NCI-H187 (cell line): ENCODE results near the gene KIF5C.
"Not testable (repeated sequence)": the region's sequence is repeated elsewhere in the genome, so short reads cannot be mapped to it uniquely, and the experiment has no call there.

Experiments used
- DNase-seq, 2 experiments: peaks; one replicate each; lab custom pipeline; 2025; lab: John Stamatoyannopoulos, UW

KIF5C gene

DNA sequence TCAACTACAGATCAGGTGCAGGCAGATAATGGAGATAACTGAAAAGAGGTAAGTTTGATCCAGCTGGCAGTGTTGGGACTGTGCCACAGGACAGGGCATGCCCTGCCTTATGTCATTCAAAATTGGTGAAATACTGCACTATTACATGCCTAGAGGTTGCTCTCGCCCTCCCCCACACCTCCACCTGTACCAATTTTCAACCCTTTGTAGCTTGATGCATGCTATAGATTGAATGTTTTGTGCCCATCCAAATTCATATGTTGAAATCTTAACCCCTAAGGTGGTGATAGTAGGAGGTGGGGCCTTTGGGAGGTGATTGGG is 91.4 kb downstream of the KIF5C start:
- DNase-seq: no peak

- no peak for DNase-seq
Measured at GRCh38 chr2:148967056-148967455, 92.0 kb downstream of the KIF5C start.

DNA sequence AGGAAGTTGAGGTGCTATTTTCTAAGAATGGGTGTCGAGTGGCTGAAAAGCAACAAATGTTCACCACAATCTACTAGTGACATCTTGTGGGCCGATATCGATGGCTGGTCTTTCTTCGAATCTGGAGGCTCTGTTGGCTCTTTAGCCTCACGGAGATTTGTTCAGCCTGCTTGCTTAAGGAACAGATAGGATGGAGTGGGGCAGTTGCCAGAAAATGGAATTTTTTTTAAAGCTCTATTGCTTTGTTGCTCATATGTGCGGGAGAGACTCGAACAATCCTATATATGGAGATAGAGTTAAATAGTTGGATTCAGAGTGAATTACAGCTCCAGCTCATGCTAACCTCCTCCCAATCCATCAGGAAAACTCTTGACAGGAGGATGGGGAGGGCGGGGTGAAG is 92.6 kb downstream of the KIF5C start:
- DNase-seq: no peak

- DNase-seq: no peak
Measured at GRCh38 chr2:148968301-148968700, 93.3 kb downstream of the KIF5C start.

GRCh38 chr2:148968776-148969319 is 93.8 kb downstream of the KIF5C start:
- DNase-seq: no peak

DNA sequence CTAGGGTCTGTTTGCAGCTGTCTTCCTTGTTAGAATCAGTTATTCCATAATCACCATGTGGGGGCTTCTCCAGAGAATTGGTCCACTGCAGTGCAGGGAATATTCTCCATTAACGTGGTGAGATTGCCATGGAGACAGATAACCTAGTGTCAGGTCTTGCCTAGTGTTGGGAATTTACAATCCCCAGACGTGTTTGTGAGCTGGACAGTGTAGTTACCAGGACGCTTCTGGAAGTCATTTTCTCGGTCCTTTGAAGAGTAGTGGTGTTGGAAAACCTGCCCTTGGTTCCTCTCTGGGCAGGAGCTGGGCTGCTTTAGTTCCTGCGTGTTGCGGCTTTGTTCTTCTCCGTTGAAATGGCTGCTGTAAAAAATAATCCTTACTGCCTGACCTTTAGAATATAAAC is 94.6 kb downstream of the KIF5C start:
- no peak for DNase-seq

GRCh38 chr2:148970385-148970784 is 95.4 kb downstream of the KIF5C start:
- DNase-seq: no peak

- no peak for DNase-seq
Measured at GRCh38 chr2:148971547-148971946, 96.5 kb downstream of the KIF5C start.

DNA sequence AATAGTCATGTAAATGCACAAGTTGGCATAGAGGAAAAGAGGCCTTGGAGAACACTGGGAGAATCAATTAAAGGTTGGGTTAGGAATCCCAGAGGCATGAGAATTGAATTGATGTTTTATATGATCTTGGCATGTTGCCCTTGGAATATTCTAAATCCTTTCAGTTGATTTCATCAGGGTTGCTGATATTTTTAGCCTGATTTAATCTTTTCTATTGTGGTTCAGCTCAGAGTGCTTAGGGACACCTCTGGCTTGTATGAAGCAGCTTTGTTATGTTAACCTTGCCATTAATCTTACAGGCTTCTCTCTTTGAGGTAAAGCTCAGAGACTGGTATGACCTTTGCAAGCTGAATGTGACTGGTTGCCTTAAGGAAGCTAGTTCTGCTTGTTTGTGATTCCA is 99.1 kb downstream of the KIF5C start:
- DNase-seq: no peak

DNA sequence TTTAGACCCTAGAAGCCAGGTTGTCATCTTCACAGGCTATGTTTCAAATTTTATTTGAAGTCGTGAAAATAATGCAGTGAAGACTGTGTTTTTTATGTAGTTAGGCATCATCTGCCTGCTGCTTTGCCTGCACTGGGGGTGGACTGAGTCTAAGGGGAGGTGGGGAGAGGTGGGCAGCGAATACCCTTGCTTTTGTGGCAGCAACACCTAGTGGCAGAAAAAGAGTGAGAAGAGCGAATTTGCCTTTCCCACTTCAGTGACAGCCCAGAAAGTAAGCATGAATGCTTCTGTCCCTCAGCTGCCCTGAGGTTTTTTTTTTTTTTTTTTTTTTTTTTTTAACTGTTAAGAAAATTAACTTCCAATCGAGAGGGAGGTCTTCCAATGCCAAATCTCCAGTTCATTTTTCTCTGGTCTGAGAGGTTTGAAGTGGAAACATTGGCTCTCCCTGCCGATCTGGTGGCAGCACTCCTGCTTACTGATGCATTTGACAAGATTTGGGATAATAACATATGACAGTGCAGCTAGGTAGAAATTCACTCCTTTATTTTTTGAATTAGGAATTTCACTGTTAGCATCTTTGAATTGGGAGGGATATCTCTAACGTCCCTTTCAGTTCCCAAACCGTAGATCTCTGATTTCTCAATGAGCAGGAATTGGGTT is 103.1 kb downstream of the KIF5C start:
- DNase-seq: no peak

DNA sequence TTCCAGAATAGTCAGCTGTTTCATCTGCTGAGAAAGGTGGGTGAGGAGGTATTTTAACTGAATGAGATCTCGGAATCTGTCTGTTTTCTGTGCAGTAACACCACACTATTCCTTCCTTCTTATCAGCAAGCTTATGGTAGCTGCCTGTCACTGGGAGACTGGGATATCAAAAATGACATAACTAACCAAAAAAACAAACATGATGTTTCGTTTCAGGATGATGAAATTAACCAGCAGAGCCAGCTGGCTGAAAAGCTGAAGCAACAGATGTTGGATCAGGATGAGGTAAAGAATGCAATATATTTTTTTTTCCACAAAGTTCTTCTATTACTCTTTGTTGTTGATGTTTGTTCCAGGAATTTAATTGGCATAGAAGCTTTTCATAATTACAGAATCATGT is 103.7 kb downstream of the KIF5C start:
- DNase-seq: no peak

- DNase-seq: no peak
Measured at GRCh38 chr2:148979164-148979918, 104.3 kb downstream of the KIF5C start.

GRCh38 chr2:148979919-148980277 is 104.9 kb downstream of the KIF5C start:
- no peak for DNase-seq

DNA sequence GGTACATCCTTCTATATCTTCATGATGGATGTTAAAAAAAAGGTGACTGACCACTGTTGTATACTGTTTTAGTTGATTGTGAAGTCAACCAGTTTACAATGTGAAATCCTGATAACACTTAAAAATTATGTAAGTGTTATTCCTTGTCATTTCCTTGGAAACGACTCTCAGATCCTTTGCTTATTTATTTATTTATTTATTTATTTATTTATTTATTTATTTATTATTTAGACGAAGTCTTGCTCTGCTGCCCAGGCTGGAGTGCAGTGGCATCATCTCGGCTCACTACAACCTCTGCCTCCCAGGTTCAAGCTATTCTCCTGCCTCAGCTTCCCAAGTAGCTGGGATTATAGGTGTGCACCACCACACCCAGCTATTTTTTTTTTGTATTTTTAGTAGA is 105.5 kb downstream of the KIF5C start:
- not testable (repeated sequence) for DNase-seq

- no peak for DNase-seq
Measured at GRCh38 chr2:148981324-148981723, 106.3 kb downstream of the KIF5C start.

DNA sequence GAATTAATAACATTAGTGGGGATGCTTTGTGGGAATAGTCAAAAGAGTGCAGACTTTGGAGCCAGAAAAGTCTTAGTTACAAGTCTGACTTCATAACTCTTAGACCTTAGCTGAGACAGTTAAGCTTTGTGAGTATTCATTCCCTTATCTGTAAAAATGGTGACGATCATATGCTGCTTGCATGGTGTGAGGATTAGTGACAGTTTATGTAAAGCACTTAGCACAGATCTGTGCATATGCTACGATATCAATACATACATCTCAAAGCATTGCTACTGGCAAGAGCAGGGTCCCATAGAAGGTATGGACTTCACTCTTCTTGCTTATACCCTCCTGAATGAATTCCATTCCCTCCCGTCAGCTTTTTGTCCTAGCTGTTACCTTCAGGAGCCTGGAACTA is 106.8 kb downstream of the KIF5C start:
- DNase-seq: no peak

DNA sequence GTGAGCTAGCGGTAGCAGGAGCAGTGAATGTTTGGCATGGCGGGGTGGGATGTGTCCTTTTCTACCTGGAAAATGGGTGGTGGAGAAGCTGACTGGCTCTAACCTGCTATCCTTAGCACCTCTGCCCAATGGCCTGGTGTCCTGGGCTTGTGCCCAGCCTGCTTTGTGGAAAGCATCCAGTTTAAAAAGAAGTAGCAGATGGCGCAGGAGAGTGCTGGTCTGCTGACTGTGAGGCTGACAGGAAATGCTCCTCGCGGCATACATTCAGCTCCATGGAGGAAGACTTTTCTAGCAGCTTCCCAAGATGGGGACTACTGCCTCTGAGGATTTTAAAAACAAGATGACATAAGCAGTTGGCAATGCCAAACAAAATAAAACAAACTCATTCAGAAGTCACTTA is 107.3 kb downstream of the KIF5C start:
- DNase-seq: no peak

- DNase-seq: no peak
Measured at GRCh38 chr2:148983896-148984295, 108.9 kb downstream of the KIF5C start.

- no peak for DNase-seq
Measured at GRCh38 chr2:148984449-148984848, 109.4 kb downstream of the KIF5C start.

DNA sequence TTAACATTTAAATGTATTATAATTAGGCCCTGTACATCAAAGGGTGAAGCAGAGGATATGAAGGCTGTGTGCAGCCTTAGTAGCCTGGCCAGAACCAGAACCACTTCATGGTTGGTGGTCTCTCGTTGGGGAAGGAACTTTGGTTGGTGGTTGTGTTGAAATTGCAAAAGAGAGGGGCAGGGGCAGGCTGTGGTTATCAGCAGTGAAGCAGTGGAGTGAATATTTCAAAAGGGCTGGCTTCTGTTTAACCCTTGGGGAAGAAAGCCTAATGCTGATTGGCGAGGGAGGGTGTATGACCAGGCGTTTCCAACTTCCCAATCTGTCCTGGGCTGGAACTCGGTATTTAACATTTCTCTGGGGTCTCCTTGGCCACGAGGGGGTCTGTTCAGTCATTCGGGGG is 112.3 kb downstream of the KIF5C start:
- no peak for DNase-seq

DNA sequence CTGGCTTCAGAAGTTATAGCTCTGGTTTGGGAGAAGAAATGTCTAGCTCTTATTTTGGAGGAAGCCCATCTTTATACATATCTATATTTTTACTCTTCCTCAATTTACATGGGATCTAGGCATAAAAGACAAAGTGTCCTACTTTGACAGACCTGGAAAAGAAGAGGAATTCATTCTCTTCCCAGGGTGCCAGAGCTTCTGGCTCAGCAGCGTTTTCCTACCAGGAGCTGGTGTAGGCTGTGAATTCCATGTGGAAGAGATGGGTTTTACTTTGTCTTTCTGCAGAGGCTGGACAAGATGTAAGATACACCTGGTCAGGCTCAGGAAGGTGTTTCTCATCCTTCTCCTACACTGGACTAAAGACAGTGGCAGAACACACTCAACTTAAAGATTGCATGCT is 113.3 kb downstream of the KIF5C start:
- no peak for DNase-seq

- DNase-seq: peak in 1 of 2 experiments; percentile 1
Measured at GRCh38 chr2:148989882-148990493, 115.0 kb downstream of the KIF5C start.

DNA sequence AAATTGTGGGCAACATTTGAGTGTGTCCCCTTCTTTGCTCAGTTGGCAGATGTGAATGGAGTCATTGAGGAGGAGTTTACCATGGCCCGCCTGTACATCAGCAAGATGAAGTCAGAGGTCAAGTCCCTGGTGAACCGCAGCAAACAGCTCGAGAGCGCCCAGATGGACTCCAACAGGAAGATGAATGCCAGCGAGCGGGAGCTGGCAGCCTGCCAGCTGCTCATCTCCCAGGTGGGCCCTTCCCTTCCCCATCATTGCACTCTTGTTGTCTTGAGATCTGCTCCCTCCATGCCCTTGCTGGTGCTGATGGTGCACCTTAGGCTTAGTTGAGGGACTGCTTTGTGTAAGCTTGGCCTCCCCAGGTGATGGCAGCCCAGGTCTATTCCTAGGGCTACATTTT is 115.9 kb downstream of the KIF5C start:
- DNase-seq: peak; percentile 46 to 59
